ENCODE measurements around the gene CTDP1.

The CTDP1 gene

DNA sequence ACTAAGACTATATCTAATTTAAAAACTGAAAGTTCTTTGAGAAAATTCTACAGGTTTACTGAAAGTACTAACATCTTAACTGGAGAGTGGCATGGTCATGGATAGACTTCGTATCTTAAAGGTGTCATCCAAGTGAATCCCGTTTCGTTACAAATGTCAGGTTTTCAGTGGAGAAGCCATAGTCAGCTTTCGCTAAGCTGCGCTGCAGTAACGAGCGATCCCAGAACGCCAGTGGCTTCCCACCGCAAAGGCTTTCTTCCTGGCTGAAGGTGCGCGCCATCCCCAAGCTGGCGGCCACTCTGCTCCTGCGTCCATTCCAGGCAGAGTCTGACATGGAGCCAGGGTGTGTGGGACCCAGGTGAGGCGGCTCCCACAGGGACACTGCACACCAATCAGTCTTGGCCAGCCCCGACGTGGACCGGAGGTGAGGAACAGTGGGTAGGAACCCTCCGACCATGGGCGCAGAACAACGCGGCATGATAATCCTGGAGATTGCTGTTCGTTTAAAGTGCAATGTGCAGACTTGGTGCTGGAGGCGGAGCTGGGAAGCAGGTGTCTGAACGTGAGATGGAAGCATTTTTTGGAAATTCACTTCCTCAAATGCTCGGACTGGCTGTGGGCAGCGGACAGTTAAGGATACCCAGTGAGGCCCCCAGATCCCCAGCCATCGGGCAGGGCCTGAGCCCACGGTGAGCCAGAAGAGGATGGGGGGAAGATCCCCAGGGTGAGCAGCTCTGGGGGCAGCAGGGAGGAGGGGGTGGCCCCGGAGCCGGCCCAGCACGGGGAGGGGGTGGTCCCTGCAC lies 90.3 kb downstream of the CTDP1 start:
- no peak for DNase-seq

DNA sequence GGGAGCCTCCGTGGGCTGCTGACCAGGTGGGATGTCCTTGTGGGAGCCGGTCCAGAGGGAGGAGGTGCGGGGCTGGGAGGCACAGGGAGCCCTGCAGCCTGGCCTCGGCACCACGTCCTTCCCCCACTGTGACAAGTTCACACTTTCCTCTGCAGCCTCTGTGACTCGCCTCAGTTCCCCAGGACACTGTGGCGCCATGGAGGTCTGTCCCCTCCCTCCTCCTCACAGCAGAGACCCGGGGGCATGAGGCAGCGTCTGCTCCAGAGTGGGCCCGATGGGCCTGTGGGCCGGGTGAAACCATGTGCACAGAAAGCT lies 90.9 kb downstream of the CTDP1 start:
- no peak for DNase-seq

DNA sequence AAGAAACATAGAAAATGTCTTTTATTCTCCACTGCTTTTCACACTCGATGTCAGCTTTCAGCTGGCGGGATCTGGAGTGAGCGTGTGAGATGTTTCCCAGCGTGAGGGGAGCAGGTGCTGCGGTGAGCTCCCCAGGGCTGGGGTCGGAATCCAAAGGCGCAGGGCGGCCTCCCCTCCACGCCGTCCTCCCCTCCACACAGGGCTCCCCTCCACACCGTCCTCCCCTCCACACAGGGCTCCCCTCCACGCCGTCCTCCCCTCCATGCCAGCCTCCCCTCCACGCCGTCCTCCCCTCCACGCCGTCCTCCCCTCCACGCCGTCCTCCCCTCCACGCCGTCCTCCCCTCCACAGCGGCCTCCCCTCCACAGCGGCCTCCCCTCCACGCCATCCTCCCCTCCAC lies 91.2 kb downstream of the CTDP1 start:
- no peak for DNase-seq

DNA sequence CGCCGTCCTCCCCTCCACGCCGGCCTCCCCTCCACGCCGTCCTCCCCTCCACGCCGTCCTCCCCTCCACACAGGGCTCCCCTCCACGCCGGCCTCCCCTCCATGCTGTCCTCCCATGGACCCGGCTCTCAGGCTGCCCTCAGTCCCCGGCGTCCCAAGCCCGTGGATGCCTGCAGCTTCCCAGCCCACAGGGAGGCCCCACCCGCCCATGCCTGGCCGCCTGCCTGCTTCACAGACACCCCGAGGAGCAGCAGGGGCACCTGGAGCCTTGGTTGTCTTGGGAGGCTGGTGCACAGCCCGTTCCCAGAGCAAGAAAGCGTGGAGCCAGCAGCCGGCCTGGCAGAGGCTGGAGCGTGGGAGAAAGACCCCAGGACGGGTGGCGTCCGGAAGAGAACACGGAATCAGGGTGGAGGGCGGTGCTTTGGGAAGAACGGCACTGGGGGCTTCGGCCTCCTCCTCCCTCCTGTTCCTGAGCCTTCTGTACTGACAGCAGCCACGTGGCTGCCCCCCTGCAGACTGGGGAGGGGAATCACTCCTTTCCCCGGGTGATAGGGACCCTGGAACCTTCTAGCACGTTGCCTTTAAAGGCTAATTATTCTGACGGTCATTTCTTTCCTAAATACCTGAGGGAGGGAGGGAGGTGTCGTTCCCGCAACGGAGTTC lies 92.0 kb downstream of the CTDP1 start:
- no peak for DNase-seq

DNA sequence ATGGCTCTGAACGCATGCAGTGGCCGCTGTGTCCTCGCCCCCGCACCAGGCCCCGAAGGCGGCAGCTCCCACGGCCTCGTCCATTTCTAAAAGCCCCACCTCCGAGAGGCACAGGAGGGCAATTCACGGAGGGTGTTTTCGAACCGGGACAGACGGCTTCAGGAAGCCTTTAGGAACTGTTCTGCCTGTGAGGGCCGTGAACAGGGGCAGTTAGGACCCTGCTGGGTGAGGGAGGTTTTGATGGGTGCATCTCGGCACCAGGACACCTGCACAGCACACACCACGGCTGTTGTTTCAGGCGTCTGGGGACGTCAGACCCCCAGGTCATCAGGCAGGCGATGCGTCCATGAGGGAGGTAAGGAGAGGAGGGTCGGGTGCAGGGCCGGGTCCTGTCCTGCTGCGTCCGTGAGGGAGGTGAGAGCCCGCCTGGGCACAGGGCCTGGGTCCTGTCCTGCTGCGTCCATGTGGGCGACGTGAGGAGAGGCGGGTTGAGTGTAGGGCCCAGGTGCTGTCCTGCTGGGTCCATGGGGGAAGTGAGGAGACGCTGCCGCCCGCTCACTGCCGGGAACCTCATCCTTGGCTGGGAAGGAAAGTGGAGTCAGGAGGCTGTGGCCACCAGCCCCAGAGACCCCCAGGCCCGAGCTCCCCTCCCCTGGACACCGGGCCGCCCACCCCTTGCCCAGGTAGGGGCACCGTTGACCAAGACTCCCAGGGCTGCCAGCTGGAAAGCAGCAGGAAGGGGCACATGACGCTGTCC lies 92.7 kb downstream of the CTDP1 start:
- no peak for DNase-seq

DNA sequence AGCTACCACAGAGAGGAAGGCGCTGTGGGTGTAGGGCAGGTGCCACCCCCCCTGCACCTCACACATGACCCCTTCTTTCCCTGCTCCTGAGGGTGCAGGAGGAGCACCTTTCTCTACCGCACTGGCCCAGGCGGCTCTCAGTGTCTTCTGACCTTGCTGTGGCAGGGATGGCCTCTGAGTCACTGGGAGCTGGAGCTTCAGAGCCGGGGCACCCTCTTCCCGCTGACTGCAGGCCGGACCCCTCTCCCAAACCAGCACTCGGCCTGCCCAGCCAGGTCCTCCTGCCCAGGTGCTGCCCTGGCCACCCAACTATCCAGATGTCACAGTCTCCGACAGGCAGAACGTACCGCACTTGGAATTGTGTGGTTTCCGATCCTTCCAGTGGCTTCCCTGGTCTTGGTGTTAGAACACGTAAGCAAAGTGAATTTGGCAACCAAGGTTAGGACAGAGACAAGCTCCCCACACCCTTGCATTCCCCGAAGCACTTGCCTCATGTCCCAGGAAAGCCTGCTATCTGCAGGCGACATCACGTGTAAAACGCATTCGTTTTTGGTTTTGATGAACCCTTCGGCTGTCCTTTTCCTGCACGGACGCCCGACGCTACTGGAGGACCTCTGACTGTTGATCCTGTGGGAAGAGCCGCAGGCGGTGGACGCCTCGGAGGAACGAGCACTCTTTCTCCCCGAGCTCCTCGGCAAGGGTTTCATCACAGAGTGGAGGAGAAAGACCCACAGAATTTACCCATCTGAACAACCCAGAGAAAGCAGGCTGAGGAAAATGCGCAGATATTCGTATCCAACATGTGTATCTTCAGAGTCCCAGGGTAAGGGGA lies 93.5 kb downstream of the CTDP1 start:
- DNase-seq: no peak

DNA sequence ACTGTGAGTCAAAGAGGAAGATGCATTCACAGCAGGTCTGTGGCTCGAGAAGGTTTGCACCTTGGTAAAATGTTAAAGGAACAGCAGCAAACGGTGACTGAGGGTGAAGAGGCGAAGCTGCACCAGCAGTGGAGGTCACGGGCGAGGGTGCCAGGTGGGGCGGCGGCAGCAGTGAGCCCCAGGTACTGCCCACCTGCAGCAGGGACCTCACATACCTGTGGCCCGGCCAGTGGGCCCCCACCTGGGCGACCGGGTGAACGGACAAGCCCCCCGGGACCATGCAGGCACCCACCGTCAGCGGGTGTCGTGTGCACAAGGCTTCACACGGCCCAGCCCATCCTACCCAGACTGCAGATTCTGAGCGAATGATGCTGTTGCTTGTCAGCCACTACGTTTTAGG lies 94.5 kb downstream of the CTDP1 start:
- no peak for DNase-seq

DNA sequence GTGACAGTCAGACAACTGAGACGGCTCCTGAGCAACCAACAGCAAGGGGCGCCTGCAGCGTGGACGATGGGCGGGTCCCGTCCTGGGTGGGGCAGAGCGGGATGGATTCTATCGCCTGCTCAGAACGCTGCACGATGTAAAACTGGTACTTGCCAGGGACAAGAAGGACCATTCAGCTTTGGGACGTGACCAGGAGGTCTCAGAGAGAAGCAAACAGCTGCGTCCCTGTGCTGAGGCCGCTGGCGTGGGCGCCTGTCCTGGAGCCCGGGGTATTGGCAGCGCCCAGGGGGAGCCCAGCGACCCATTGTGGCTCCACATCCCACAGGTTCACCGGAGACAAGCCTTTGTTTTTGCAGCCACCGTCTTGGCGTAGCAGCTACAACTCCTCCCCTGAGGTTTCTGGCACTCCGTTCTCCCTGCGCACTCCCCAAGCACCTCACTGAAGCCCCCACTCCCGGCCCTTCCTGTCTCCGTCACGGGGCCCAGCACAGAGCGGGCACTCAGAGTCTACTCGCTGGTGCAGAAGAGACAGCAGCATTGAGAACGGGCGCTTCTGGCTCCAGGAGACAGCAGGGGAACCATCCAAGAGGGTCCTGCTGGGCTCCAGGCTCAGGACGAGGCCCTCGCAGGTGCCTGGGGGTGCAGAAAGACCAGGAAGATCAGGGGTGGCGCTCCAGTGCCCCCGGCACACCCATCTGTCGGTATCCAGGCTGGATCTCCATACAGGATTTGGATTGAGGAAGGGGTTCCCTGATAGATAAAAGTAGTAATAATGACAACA lies 96.0 kb downstream of the CTDP1 start:
- no peak for DNase-seq

DNA sequence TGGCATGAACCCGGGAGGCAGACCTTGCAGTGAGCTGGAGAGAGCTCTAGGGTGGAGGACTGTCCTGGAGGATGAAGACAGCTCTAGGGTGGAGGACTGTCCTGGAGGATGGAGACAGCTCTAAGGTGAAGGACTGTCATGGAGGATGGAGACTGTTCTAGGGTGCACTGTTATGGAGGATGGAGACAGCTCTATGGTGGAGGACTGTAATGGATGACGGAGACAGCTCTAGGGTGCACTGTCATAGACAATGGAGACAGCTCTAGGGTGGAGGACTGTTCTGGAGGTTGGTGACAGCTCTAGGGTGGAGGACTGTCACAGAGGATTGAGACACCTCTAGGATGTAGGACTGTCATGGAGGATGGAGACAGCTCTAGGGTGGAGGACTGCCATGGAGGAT lies 97.1 kb downstream of the CTDP1 start:
- no peak for DNase-seq

DNA sequence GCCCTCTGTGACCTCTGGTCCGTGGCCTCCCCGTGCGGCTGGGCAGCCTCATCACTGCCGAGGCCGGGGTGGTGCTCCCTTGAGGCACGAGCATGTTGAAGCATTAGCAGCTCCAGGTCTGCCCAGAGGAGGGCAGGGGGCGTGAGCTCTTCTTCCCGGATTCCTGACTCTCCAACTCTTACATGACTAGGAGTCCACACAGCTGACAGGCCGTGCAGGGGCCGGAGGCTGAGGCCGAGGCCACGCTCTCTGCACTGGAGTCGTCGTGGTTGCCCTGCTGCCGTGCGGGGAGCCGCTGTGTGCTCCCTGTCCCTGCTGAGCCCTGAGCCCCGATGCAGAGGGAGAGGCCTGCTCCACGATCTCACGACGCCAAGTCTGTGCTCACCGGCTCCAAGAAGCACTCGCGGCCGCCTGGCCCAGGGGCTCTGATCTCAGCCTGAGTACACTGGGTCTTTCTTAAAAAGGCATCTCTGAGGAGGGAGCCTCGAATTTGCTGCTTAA lies 98.7 kb downstream of the CTDP1 start:
- DNase-seq: no peak

DNA sequence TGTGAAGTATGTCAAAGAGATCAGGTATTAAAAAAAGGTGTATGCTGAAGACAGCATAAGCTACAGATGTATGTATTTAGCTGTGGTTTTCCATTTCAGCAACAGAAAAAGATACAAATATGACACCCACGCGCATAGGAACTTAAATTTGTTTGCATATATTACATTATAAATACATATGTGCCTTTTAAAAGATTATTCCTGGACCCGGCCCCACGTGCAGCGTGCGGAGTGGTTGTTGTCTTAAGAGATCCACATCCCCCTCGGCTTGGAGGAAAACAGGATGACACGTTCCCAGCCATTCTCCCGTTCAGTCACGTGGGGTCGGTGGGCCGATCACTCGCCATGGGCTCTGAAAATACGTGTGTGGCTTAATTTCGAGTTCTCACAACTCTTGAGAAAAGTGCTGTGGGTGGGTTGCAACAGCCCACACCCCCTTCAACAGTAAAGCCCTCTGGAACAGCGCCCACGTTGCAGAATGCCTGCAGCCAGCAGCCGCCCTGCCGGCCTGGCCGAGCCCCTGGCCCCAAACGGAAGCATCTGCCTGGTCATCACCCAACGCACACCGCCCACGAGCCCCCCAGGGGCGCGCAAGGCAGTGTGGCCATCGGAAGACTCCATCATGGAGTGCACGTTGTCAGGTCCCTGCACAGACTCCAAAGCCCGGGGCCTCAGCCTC lies 99.6 kb downstream of the CTDP1 start:
- no peak for DNase-seq

DNA sequence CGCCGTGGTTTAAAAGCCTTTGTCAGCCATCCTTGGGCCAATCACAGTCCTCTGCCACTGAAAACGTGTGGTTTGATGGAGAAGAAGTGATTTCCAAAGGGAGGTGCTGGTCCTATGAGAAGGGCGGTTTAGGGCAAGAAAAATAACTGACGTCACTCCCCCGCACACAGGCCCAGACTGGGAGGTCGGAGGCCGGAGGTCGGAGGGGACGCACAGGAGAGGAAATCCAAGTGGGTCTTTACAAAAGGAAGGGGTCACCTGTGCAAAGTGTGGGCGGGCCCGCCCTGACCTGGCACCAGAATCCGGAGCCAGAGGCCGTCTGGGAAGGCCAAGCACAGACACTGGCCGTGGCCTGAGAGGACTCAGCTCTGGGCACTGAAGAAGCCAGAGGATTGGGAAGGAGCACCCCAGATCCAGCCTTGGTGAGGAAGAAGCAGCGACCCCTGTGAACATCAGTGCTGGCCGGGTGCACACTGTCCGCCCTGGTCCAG lies 100.1 kb downstream of the CTDP1 start:
- no peak for DNase-seq

DNA sequence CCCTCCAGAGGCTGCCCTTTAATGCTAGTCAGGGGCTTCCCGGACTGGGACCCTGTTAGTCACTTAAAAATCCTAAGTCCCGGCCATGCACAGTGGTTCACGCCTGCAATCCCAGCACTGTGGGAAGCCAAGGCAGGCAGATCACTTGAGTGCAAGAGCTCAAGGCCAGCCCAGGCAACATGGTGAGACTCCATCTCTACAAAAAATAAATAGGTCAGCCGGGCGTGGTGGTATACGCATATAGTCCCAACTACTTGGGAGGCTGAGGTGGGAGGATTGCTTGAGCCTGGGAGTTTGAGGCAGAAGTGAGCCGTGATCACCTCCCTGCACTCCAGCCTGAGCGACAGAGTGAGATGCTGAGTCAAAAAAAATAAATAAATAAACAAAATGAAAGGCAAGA lies 100.9 kb downstream of the CTDP1 start:
- DNase-seq: no peak

DNA sequence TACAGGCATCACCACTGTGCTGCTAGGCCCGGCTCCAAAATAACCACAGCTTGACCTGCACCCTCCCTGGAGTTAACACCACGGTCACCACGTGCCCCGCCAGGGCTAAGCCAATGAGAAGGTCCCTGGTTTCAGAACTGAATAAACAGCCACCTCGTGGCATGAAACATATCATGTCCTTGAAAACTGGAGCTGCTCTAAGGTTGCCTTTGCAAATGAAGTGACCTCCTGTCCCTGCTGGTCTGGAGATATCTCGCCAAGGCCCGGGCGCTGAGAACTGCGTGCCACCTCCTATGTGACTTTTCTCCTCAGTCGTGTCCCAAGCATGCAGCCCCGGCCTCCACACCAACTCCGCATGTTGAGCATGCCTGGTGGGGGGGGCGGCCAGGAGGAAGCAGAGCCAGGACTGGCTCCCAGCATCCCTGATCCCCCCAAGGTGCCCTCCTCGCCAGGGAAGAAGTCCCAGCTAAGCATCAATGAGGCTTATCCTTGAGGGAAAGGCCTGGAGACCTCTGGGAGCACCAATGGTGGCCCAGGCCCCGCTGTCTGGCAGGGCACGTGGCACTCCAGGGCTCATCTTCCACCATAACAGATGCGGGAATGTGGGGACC lies 101.8 kb downstream of the CTDP1 start:
- no peak for DNase-seq

DNA sequence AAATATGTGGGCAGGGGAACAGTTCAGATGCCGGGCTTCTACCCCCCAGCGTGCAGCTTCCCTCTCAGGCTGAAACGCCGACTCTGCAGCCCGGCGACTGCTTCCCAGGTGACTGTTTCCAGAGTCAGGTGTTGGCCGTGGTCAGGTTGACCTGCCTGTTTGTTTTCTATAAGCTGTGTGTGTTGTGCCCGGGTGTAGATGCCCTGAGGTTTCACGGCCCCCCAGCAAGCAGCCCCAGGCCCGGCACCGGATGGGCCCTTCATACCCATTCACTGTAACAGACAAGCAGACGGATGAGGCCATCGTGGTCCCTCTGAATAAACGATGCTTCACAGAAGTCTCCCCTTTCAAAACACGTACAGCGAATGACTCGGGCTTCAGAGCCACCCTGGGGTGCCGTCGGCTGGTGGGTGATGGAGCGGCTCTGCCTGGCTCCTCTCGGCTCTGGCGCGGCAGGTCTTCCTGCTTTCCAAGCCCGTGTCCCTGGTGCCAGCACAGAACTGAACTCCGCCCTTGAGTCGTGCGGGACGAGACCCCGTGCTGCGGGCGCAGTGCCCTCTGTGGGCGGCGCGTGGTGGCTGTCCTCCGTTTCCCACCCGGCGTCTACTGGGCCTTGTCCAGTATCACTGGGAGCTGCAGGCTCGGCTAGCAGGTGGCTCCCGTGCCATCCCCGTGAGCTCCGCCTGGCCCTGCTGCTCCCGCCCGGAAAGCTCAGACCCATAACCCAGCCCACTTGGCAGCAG lies 103.1 kb downstream of the CTDP1 start:
- no peak for DNase-seq

DNA sequence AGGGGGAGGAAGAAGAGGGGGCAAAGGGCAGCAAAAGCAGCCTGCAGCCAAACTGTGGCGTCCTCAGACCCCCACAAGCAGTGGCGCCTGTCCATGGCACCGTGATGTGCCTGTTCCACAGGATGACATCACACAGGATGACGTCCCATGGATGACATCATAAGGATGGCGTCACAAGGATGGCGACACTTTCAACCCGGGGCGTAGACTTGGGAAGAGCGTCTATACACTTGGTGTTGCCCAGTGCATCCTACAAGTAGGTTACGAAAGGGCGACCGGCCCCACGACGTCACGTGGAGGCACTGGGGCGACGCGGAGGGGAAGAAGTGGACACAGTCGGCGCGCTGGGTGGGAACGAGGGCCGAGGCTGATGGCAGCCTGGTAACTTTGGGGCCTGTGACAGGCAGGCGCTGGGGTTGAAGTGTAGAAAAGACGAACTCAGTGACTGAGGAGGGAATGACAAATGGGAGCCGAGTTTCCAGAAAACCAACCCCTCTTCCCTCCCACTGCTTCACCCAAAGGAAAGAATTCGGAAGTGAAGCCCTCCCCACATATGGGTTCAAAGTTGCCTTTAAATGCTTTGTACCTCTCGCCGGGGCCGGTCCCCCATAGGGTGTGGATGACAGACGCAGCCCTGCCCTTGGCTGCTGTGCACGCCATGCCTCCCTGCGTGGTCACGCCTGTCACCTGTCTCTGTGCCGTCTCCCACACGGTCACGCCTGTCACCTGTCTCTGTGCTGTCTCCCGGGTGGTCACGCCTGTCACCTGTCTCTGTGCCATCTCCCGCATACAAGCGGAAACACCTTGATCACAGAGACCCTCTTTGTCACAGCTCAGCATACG lies 104.7 kb downstream of the CTDP1 start:
- no peak for DNase-seq

DNA sequence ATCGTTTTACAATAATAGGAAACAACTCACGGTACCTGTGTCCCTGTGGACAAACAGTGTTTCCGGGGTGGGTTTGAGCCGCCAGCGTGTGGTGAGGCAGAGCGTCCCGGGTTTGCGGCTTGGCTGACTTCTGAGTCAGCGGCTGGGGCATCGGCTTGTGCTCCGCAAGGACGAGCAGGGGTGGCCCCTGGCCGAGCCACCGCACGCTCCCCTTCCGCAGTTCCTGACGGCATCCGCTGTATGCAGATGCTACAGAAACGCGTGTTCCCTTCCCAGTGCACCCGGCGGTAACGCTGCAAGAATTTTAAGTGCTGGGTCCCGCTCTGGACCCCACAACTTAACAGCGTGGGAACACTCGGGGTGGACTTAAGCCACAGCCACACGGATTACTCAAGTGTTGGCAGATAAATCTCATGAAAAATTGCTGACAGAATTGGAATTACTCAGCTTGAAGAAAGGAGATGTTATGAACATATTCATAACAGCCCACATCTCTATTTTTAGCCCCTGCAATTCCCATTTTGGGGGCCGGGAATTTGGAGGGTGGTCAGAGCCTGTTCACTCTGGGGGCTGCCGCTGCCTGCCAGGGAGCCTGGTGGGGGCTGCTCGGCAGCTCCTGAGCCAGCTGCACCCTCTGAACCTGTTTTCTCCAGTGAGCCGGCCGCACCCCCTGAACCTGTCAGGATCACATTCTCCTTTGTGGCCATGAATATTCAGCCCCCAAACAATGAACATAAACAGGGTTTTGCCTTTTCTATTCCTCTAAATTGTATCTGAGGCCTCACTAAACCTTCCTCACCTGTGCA lies 105.6 kb downstream of the CTDP1 start:
- no peak for DNase-seq

DNA sequence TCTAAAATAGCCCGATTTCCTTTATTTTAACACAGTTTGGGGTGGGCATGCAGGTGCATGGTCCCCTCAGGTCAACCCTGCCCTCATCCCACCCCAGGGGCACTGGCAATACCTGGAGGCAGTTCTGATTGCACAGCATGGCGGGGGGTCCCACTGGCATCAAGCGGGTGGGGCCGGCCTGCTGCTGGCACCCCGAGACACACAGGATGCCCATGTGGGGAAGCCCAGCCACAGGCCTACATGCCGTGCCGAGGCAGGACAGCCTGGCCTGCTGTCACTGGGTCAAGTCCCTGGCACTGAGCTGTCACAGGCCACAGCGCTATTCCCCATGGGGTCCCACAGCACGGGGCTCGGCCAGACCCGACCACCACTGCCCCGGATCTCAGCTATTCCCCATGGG lies 106.2 kb downstream of the CTDP1 start:
- no peak for DNase-seq

All from CD4-positive, alpha-beta T cell treated with Interleukin-1 beta for 1 hour (primary cell).